ENCODE data around the gene SUN1.

SUN1 gene

GRCh38 chr7:879706-880105, 47.4 kb downstream of the SUN1 start:
- DNase-seq = no peak

DNA sequence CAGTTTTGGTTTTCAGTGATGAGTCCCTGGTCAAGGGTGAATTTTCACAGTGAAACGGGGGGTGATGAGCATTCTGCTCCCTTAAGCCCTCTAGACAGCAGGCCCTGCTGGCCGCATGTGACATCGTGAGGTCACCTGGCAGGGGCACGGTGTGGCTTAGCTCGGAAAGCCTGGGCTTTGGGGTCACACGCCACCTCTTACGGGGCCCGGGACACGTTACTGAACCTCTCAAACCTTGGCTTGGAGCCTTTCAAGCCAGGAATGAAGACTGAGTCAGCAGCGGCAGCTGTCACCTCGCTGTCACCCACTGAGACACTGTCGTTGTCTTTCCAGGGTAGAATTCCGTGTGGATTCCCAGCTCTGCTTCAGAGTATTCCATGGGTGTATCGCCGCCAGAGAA, 48.2 kb downstream of the SUN1 start:
- DNase-seq = no peak

- no peak for DNase-seq
These were observed 49.4 kb downstream of the SUN1 start for GRCh38 chr7:881441-882234.

GRCh38 chr7:882336-883035, 50.2 kb downstream of the SUN1 start:
- DNase-seq = no peak

DNA sequence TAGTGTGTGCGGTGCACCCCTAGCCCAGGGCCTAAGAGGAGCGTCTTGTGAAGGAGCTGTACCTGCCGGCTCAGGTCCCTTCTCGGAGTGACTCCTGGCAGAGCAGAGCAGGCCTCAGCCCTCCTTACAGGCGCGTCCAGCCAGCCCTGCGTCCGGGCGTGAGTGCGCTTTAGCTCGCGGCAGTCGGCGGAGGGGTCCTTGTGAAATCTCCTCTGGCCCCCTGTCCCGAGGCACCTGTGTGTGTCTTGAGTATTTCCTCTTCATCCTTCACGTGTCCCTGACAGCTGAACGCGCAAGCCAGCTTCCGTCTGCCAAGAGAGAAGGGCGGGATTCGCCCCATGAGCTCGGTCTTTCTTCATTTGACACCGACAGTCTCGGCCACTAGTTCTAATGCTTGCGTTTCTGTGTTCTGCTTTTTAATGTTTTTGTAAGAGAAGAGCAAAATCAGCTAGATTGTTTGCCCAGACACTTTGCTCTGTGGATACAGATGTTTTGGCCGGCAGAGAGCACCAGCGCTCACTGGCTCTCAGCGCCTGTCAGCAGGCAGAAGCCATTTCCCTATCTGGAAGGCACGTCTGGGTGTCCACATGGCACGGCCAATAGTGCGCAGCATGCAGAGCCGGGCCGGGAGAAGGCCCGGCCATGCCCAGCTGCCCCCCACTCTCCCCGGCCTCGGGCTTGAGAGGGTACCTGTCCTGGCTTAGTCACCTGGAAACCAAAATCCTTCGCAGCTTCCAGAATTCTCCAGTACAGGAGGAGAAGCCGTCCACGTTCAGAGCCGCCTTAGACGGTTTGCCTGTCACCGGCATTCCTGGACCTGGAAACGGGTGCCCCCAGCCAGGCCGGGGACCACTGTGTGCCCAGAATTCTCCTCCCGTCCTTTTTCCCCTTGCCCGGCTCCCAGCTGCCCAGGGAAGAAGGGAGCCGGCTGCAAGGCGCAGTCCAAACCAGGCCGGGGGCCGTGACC, 51.1 kb downstream of the SUN1 start:
- DNase-seq = no peak

DNA sequence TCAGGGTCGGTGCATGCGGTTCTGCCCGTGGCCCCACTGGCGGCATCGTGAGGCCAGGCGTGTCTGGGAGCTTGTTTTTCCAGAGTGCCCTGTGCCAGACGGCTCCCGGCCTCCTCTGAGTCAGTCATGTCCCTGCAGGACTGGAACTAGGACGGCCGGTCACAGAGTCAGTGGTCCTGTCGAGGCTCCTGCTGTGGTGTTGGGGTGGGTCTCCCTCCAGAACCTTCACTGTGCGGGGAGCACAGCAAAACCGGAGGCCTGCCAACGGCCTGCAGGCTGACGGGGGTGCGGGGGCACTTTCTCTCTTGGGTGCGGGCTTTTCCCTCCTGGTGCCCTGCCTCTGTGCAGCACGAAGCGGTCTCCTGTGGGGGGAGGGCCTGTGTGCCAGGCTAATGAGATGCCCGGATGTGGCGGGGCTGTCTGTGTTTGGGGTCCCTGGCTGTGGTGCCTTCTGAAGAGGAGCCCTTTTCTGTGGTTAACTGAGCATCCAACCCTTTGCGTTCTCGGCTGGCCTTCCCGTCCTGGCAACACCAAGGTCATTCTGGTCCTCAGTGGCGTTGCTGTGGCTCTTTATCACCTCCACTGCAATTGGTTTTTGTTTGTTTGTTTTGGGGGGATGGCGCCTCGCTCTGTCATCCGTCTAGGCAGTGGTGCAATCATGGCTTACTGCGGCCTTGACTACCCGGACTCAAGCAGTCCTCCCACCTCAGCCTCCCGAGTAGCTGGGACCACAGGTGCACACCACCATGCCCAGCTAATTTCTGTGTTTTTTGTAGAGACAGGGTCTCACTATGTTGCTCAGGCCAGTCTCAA, 52.1 kb downstream of the SUN1 start:
- no peak for DNase-seq

- no peak for DNase-seq
These were observed 53.1 kb downstream of the SUN1 start for GRCh38 chr7:885261-885892.

GRCh38 chr7:885893-886625, 53.8 kb downstream of the SUN1 start:
- no peak for DNase-seq

DNA sequence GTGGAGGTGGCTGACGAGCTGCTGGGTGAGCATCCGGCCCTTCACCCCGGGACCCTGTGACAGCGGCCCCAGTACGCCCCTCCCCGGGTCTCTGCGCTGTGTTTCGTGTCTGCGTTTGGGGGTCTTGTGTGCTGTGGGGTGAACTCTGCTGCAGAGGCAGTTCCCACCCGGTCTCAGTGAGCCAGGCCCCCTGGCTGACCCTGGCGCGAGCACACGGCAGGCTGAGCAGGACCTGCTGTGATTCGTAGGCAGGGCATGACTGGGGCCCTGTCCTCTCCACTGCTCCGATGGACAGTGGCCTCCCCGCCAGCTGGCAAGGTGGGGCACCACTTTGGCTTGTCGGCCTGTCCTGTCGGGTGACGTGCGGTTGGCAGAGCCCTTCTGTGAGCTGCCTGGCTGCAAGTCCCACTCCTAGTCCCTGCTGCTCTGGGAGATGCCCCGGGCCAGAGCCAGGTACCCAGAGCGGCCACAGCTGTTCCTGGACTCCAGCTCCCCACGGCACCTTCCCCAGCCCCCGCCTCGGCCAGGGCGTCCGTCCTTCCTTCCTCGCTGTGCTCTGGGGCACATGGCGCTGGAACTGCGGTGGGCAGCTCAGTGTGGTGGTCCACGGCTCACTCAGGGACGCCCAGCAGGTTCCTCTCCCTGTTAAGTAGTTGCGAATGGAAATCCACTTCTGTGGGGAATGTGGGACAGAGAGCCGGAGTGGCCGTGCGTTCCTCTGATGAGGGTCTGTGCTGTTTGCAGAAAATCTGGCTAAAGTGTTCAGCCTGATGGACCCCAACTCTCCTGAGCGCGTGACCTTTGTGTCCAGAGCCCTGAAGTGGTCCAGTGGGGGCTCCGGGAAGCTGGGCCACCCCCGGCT, 54.6 kb downstream of the SUN1 start:
- no peak for DNase-seq

DNA sequence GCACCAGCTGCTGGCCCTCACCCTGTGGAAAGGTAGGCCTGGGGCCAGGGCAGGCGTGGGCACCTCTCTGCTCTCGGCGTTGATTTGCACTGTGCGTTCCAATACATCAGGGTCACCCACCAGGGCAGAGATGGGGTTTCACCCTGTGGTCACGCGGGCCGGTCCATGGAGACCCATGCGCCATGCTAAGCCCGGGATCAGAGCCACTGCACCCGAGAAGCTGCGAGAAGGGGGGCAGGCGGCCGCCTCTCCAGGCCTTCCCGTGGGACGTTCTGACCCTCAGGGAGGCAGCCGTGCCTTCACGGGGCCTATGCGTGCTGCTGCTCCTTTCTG, 55.2 kb downstream of the SUN1 start:
- no peak for DNase-seq

DNA sequence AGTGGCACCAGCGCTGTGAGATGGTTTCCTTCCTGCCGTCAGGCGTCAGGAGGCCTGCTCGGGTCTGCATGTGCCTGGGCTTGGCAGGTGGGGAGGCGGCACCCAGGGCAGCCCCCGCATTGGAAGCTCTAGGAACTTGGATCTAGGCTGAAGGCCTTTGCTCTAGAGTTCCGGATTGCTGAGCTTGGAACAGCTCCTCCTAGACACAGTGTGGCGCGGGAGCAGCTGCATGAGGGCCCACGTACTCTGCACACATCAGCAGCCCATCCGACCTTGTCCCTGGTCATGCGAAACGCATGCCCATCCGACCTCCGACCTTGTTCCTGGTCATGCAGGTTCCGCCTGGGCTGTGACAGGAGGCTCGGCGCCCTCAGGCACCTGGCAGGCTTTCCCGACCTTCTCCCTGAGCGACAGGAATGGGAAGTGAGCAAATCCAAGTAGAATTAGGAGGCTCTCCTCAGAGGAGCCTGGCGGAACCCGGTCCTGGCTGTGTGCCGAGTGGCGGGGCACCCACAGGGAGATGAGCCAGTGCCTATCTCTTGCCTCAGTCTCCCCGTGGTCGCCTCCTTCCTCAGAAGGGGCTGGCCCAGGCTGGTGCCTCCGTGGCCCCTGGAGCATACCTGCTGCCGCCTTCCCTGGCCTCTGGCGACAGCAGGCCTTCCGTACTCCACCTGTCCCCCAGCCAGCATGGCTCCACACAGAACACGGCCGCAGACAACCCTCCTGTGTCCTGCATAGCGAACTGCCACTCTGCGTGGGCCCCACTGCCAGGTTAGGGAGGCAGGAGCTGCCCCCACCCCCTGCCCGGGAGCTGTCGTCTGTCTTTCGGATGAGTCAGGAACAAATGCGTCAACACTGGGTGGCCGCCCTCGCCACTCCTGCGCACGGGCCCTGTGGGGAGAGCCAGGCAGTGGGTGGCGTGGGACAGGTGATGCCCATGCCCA, 56.1 kb downstream of the SUN1 start:
- DNase-seq = no peak

DNA sequence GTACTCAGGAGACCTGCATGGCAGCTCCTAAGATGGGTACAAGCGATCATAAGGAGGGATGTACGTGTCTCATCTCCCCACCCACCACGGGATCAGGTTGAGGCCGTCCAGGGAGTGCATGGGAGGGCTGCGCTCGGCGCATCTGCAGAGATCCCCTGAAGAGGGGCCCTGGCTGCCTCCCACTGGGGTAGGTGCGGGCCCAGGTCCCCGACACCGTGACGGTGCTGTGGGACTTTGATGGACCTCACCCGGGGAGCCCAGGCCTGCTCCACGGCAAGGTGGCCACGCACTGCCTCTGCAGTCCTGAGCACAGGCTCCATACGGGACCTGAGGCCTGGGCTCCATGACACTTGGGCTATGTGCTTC, 56.7 kb downstream of the SUN1 start:
- no peak for DNase-seq

DNA sequence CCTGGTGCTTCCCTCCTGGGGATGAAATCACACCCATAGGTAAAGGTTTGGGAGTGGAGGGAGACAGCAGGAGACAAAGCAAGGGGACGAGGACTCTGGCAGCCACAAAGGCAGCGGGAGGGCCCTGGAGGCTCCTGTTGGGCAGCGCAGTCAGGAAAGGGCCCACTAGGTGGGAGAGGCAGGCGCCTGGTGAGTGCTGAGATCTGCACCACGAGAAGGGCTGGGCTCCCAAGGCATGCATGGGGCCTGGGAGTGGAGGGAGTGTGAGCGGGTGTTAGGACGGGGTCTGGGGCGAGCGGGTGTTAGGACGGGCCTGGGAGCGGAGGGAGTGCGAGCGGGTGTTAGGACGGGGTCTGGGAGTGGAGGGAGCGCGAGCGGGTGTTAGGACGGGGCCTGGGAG, 57.1 kb downstream of the SUN1 start:
- no peak for DNase-seq

GRCh38 chr7:890868-891267, 58.6 kb downstream of the SUN1 start:
- no peak for DNase-seq

DNA sequence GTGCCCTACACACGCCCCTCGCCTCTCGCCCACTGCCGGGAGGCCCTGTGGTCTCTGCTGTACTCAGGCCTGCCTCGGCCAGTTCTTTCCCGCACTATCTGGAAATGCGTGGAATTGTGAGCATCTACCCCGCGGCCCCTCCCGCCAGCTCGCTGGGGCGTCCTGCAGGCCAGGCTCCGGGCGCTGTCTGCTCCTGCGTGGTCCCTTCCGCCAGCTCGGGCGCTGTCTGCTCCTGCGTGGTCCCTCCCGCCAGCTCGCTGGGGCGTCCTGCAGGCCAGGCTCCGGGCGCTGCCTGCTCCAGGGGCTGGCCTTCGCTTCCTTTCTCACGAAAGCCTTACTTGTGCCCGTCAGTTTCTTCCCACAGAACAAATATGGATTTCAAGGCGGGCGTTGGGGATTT, 59.0 kb downstream of the SUN1 start:
- DNase-seq = no peak

- DNase-seq = no peak
These were observed 59.5 kb downstream of the SUN1 start for GRCh38 chr7:891805-892204.

GRCh38 chr7:892648-893593, 60.6 kb downstream of the SUN1 start:
- no peak for DNase-seq

- no peak for DNase-seq
These were observed 61.4 kb downstream of the SUN1 start for GRCh38 chr7:893686-894085.

Data from activated CD4-positive, alpha-beta T cell treated with anti-CD3 and anti-CD28 coated beads, Interleukin-2, amount 50 U/mL, for 1 hour (primary cell).